Keratinocyte (primary cell): ENCODE results near the gene ADARB2. TPM values are rescaled to one million over a fixed set of nuclear protein-coding genes. Genes with fewer than 3 reads are reported as not detected.

Source experiments
- DNase-seq: peaks from one replicate; pipeline ENCODE4 v3.0.0-alpha.2; 2011; ENCODE audit warnings: low read depth, missing footprints, low spot score
- FAIRE-seq: peaks from 2 replicates; lab custom pipeline; 2011; peaks lifted over from hg19 to GRCh38; lab: Jason Lieb, UNC
- H2AFZ ChIP-seq: 2 replicates; pipeline ENCODE4 v1.6.0; 2012; ENCODE audit warnings: low read length, control low read depth, inconsistent platforms; ENCODE audit not compliant: control insufficient read depth
- H3K27ac ChIP-seq: 2 replicates; pipeline ENCODE4 v1.5.1; 2011; ENCODE audit warnings: low read length; ENCODE audit not compliant: control insufficient read depth, insufficient read depth
- H3K27me3 ChIP-seq: 3 replicates; pipeline ENCODE4 v1.6.0; 2011; ENCODE audit warnings: low read length; ENCODE audit not compliant: control insufficient read depth, insufficient read depth; ENCODE audit errors: extremely low read depth
- H3K36me3 ChIP-seq, 2 experiments: 2 replicates in 1 of 2; 3 replicates in 1 of 2; pipeline ENCODE4 v1.5.1; 2011; ENCODE audit warnings: low read length in 2 of 2, mild to moderate bottlenecking in 1 of 2; ENCODE audit not compliant: control insufficient read depth in 2 of 2, insufficient read depth in 2 of 2; ENCODE audit errors: extremely low read depth in 1 of 2
- H3K4me1 ChIP-seq: 3 replicates; pipeline ENCODE4 v1.5.1; 2011; ENCODE audit warnings: low read length; ENCODE audit not compliant: control insufficient read depth, insufficient read depth; ENCODE audit errors: extremely low read depth
- H3K4me2 ChIP-seq: 3 replicates; pipeline ENCODE4 v1.6.0; 2011; ENCODE audit warnings: low read depth, low read length; ENCODE audit not compliant: control insufficient read depth, insufficient read depth; ENCODE audit errors: extremely low read depth
- H3K4me3 ChIP-seq, 3 experiments: fragments of 200-600 bp in 1 of 3; sonication (generic) in 1 of 3; 2 replicates in 2 of 3; 3 replicates in 1 of 3; pipeline ENCODE4 v1.5.1; 2011 to 2016; ENCODE audit warnings: low read length in 3 of 3, mild to moderate bottlenecking in 3 of 3, control low read depth in 2 of 3, inconsistent platforms in 1 of 3, low read depth in 1 of 3, mixed read lengths in 1 of 3, mixed run types in 1 of 3, moderate library complexity in 1 of 3; ENCODE audit not compliant: control insufficient read depth in 2 of 3, insufficient read depth in 2 of 3; ENCODE audit errors: extremely low read depth in 1 of 3
- H3K79me2 ChIP-seq: 2 replicates; pipeline ENCODE4 v1.6.0; 2012; ENCODE audit warnings: low read length; ENCODE audit not compliant: control insufficient read depth, insufficient read depth
- H3K9ac ChIP-seq: 3 replicates; pipeline ENCODE4 v1.6.0; 2011; ENCODE audit warnings: low read length; ENCODE audit not compliant: control insufficient read depth, insufficient read depth; ENCODE audit errors: extremely low read depth
- H3K9me1 ChIP-seq: 3 replicates; pipeline ENCODE4 v1.6.0; 2011; ENCODE audit warnings: low read length; ENCODE audit not compliant: control insufficient read depth, insufficient read depth; ENCODE audit errors: extremely low read depth
- H3K9me3 ChIP-seq: 2 replicates; pipeline ENCODE4 v1.5.1; 2012; ENCODE audit warnings: low read depth, low read length; ENCODE audit not compliant: control insufficient read depth
- H4K20me1 ChIP-seq: 3 replicates; pipeline ENCODE4 v1.6.0; 2011; ENCODE audit warnings: low read length; ENCODE audit not compliant: control insufficient read depth, insufficient read depth; ENCODE audit errors: extremely low read depth
- CTCF ChIP-seq, 3 experiments: IDR thresholded peaks in 1 of 3; conservative IDR thresholded peaks in 1 of 3; optimal IDR thresholded peaks in 1 of 3; 2 replicates in 2 of 3; 3 replicates in 1 of 3; pipeline versions ENCODE3 to v1.5.1; 2011; ENCODE audit warnings: low read length in 3 of 3, mild to moderate bottlenecking in 3 of 3, moderate library complexity in 2 of 3, control low read depth in 1 of 3, inconsistent platforms in 1 of 3; ENCODE audit not compliant: insufficient read depth in 2 of 3; ENCODE audit errors: extremely low read depth in 1 of 3
- EZH2 ChIP-seq: IDR thresholded peaks from one replicate; pipeline ENCODE4 v1.6.1; 2012; ENCODE audit warnings: inconsistent platforms, mild to moderate bottlenecking, low read length, moderate library complexity
- dilution Hi-C: fragments of 300-500 bp; cut with MboI; formaldehyde crosslinking; loops from one replicate; pipeline ENCODE4 v1.7.0; 2020; ENCODE audit warnings: low sequenced_read_pairs; ENCODE audit not compliant: extremely low pct_ligation_motif_present
- polyA plus RNA-seq, 5 experiments: library from polyadenylated mRNA; depleted of rRNA in 3 of 5; stranded (reverse) in 3 of 5; stranded (forward) in 1 of 5; unstranded in 1 of 5; fragments of >200 nt; gene quantifications; 1 replicate in 1 of 5; 2 replicates in 3 of 5; 3 replicates in 1 of 5; pipeline versions ENCODE4 v1.2.1 to v1.2.3, GENCODE V29; 2011 to 2012; ENCODE audit warnings: missing spikeins in 2 of 5, low read depth in 1 of 5, low replicate concordance in 1 of 5

ADARB2 gene
- polyA plus RNA-seq, 1 donor (not counting 4 experiments of a cell fraction or from before 2014, with no cell fraction given): not detected

GRCh38 chr10:1626835-1627234 is 110.5 kb downstream of the ADARB2 start:
- dilution Hi-C loops: no loop called here
- H3K9me1 ChIP-seq: no peaks in the 10 kb centered on the region
- TF ChIP-seq CTCF (optimal IDR thresholded peaks at IDR 0.05 in 1 of 3, IDR thresholded peaks at IDR 0.05 in 1 of 3, conservative IDR thresholded peaks at IDR 0.05 in 1 of 3; ENCODE audit: extremely low read depth in 1 of 3, insufficient read depth in 2 of 3, low read length in 3 of 3) (no peak), EZH2 (no peak)

GRCh38 chr10:1626410-1626809 is 110.9 kb downstream of the ADARB2 start:
- no peak overlapping the region for H3K27ac ChIP-seq
- H2AFZ ChIP-seq: no peak overlapping the region
- H3K36me3 ChIP-seq: no peaks in the 10 kb centered on the region
- H3K9ac ChIP-seq: no peak overlapping the region
- no peaks in the 10 kb centered on the region for H3K27me3 ChIP-seq
- no peaks in the 10 kb centered on the region for H3K4me1 ChIP-seq
- no peak overlapping the region for H3K4me3 ChIP-seq
- peaks cover 6% of the 10 kb centered on the region for H3K9me3 ChIP-seq
- no peak for FAIRE-seq
- dilution Hi-C loops: no loop called here
- no peak overlapping the region for H3K4me2 ChIP-seq
- no peaks in the 10 kb centered on the region for H4K20me1 ChIP-seq
- H3K79me2 ChIP-seq: no peaks in the 10 kb centered on the region
- no peak for DNase-seq
- TF ChIP-seq EZH2 (no peak), CTCF (optimal IDR thresholded peaks at IDR 0.05 in 1 of 3, IDR thresholded peaks at IDR 0.05 in 1 of 3, conservative IDR thresholded peaks at IDR 0.05 in 1 of 3; ENCODE audit: extremely low read depth in 1 of 3, insufficient read depth in 2 of 3, low read length in 3 of 3) (no peak)
- no peaks in the 10 kb centered on the region for H3K9me1 ChIP-seq

More at GRCh38 chr10:1626835-1627234, 110.5 kb downstream of the ADARB2 start:
- Histone ChIP-seq H3K27ac (no peak overlapping the region), H2AFZ (no peak overlapping the region), H3K9ac (no peak overlapping the region), H3K36me3 (no peaks in the 10 kb centered on the region), H3K4me1 (no peaks in the 10 kb centered on the region), H3K4me3 (no peak overlapping the region), H3K9me3 (peaks cover 6% of the 10 kb centered on the region), H3K4me2 (no peak overlapping the region), H4K20me1 (no peaks in the 10 kb centered on the region), H3K27me3 (no peaks in the 10 kb centered on the region), H3K79me2 (no peaks in the 10 kb centered on the region)
- FAIRE-seq (no peak), DNase-seq (no peak)
